PFSK-1 (cell line): Measurements from ENCODE around the gene LRCH1.

ENCODE experiments used
- FOXP2 ChIP-seq: optimal IDR thresholded peaks from 2 replicates; pipeline ENCODE3; 2011; ENCODE audit warnings: borderline replicate concordance, control low read depth, inconsistent platforms; ENCODE audit not compliant: insufficient read depth; ENCODE audit errors: extremely low read length, extremely low read depth
- POLR2AphosphoS5 ChIP-seq: IDR thresholded peaks from 2 replicates; pipeline ENCODE4 v1.6.1; 2012; ENCODE audit warnings: low read depth, mild to moderate bottlenecking, control low read depth, low read length, moderate library complexity
- REST ChIP-seq, 2 experiments: IDR thresholded peaks; 2 replicates each; pipeline versions ENCODE4 v1.6.1 to v1.8.0; 2011 to 2012; ENCODE audit warnings: low read depth in 2 of 2, low read length in 2 of 2, control low read depth in 1 of 2, inconsistent platforms in 1 of 2, mild to moderate bottlenecking in 1 of 2, moderate library complexity in 1 of 2; ENCODE audit not compliant: insufficient read depth in 1 of 2
- SIN3A ChIP-seq: IDR thresholded peaks from 2 replicates; pipeline ENCODE4 v1.6.1; 2012; ENCODE audit warnings: mild to moderate bottlenecking, low read length, moderate library complexity, borderline replicate concordance; ENCODE audit not compliant: insufficient read depth
- TAF1 ChIP-seq: IDR thresholded peaks from 2 replicates; pipeline ENCODE4 v1.6.1; 2012; ENCODE audit warnings: low read length, control low read depth, borderline replicate concordance; ENCODE audit not compliant: insufficient read depth

LRCH1 gene

GRCh38 chr13:46662690-46663089 lies 109.7 kb downstream of the LRCH1 start:
- no peak for TF ChIP-seq TAF1
- no peak for TF ChIP-seq REST (IDR thresholded peaks at IDR 0.05; ENCODE audit: insufficient read depth in 1 of 2, low read depth in 2 of 2, low read length in 2 of 2)
- TF ChIP-seq POLR2AphosphoS5 = no peak
- no peak for TF ChIP-seq SIN3A
- no peak for TF ChIP-seq FOXP2

GRCh38 chr13:46663206-46664037 lies 110.5 kb downstream of the LRCH1 start:
- TF ChIP-seq FOXP2 (no peak), TAF1 (no peak), REST (IDR thresholded peaks at IDR 0.05; ENCODE audit: insufficient read depth in 1 of 2, low read depth in 2 of 2, low read length in 2 of 2) (no peak), POLR2AphosphoS5 (no peak), SIN3A (no peak)

GRCh38 chr13:46664195-46664594 lies 111.2 kb downstream of the LRCH1 start:
- TF ChIP-seq POLR2AphosphoS5 = no peak

GRCh38 chr13:46665248-46665632 lies 112.3 kb downstream of the LRCH1 start:
- TF ChIP-seq SIN3A = no peak
- no peak for TF ChIP-seq POLR2AphosphoS5
- no peak for TF ChIP-seq FOXP2
- TF ChIP-seq TAF1 = no peak
- TF ChIP-seq REST (IDR thresholded peaks at IDR 0.05; ENCODE audit: insufficient read depth in 1 of 2, low read depth in 2 of 2, low read length in 2 of 2) = no peak

GRCh38 chr13:46665633-46666482 lies 112.9 kb downstream of the LRCH1 start:
- TF ChIP-seq SIN3A (no peak), FOXP2 (no peak), TAF1 (no peak), REST (IDR thresholded peaks at IDR 0.05; ENCODE audit: insufficient read depth in 1 of 2, low read depth in 2 of 2, low read length in 2 of 2) (no peak)
